GM21390 (cell line): ENCODE measurements around the gene DCDC2B.
"Not testable (repeated sequence)": the region's sequence is repeated elsewhere in the genome, so short reads cannot be mapped to it uniquely, and the experiment has no call there.

Experiments used
- ATAC-seq: cut with Tn5 transposase; IDR thresholded peaks from one replicate; pipeline ENCODE4 v1.9.1; 2021; ENCODE audit not compliant: unreplicated experiment

DCDC2B gene

GRCh38 chr1:32208891-32209328 lies at the start of gene DCDC2B:
DCDC2B (plus strand) TSS chr1:32209089; CDS start chr1:32209094, 5 bp downstream.
- no peak for ATAC-seq

GRCh38 chr1:32159189-32159588 lies 49.7 kb upstream of the DCDC2B start:
- no peak for ATAC-seq

GRCh38 chr1:32163405-32163804 lies 45.5 kb upstream of the DCDC2B start:
- no peak for ATAC-seq

- ATAC-seq, result not testable (repeated sequence)
These were observed 43.3 kb upstream of the DCDC2B start for GRCh38 chr1:32165633-32166032.

- ATAC-seq, result no peak
These were observed 37.9 kb upstream of the DCDC2B start for GRCh38 chr1:32170991-32171390.

- ATAC-seq, result no peak
These were observed 36.2 kb upstream of the DCDC2B start for GRCh38 chr1:32172621-32173245.

GRCh38 chr1:32178380-32179192 lies 30.3 kb upstream of the DCDC2B start:
- no peak for ATAC-seq

- ATAC-seq, result no peak
These were observed 29.8 kb upstream of the DCDC2B start for GRCh38 chr1:32179193-32179442.

GRCh38 chr1:32179443-32180185 lies 29.3 kb upstream of the DCDC2B start, which contains the start of gene TXLNA:
TXLNA (plus strand) TSS chr1:32179675; CDS start chr1:32180346, 671 bp downstream.
- ATAC-seq, result peak; percentile 82

- ATAC-seq, result peak; percentile 18
These were observed 28.5 kb upstream of the DCDC2B start for GRCh38 chr1:32180186-32181060.

- no peak for ATAC-seq
These were observed 27.8 kb upstream of the DCDC2B start for GRCh38 chr1:32181065-32181464.

GRCh38 chr1:32181563-32181962 lies 27.3 kb upstream of the DCDC2B start:
- no peak for ATAC-seq

- ATAC-seq, result no peak
These were observed 26.8 kb upstream of the DCDC2B start for GRCh38 chr1:32182060-32182459.

- no peak for ATAC-seq
These were observed 24.2 kb upstream of the DCDC2B start for GRCh38 chr1:32184650-32185049.

GRCh38 chr1:32186077-32186476 lies 22.8 kb upstream of the DCDC2B start:
- no peak for ATAC-seq

- ATAC-seq, result no peak
These were observed 22.4 kb upstream of the DCDC2B start for GRCh38 chr1:32186491-32186890.

- no peak for ATAC-seq
These were observed 21.0 kb upstream of the DCDC2B start for GRCh38 chr1:32187850-32188249.

- ATAC-seq, result no peak
These were observed 16.5 kb upstream of the DCDC2B start for GRCh38 chr1:32192220-32192948.

- no peak for ATAC-seq
These were observed 13.9 kb upstream of the DCDC2B start for GRCh38 chr1:32194984-32195383.

GRCh38 chr1:32195531-32195930 lies 13.4 kb upstream of the DCDC2B start:
- ATAC-seq, result no peak
